Activated T-cell treated with anti-CD3 and anti-CD28 coated beads, Interleukin-2, amount 50 U/mL, for 72 hours (primary cell): ENCODE results near the gene CORO2A. TPM values are rescaled to one million over a fixed set of nuclear protein-coding genes. Genes with fewer than 3 reads are reported as not detected.
"Not testable (repeated sequence)": the region's sequence is repeated elsewhere in the genome, so short reads cannot be mapped to it uniquely, and the experiment has no call there.

Source experiments
- ATAC-seq, 2 donors: fragments of 150-1000 bp; cut with Tn5 transposase; replicated peaks in 1 of 2; 2 replicates each; pipeline ENCODE4 v1.10.0; 2021; ENCODE audit warnings: moderate library complexity in 2 of 2, mild to moderate bottlenecking in 1 of 2
- DNase-seq, 2 donors: peaks; one replicate each; pipeline ENCODE4 v3.0.0; 2021 to 2022; ENCODE audit warnings: mixed read lengths in 1 of 2
- H3K27ac Mint-ChIP-seq: one replicate; pipeline ENCODE4 v1.8.0; 2022; ENCODE audit warnings: mild to moderate bottlenecking, moderate library complexity, mixed read lengths
- H3K27me3 Mint-ChIP-seq: one replicate; pipeline ENCODE4 v1.8.0; 2022; ENCODE audit warnings: low read depth, mixed read lengths
- H3K36me3 Mint-ChIP-seq, 2 donors: one replicate each; pipeline ENCODE4 v1.8.0; 2022; ENCODE audit warnings: mixed read lengths in 2 of 2, mild to moderate bottlenecking in 1 of 2; ENCODE audit not compliant: insufficient read depth in 2 of 2
- H3K4me1 Mint-ChIP-seq: one replicate; pipeline ENCODE4 v1.8.0; 2022; ENCODE audit warnings: low read depth, mixed read lengths
- H3K4me3 Mint-ChIP-seq, 2 donors: one replicate each; pipeline ENCODE4 v1.8.0; 2022; ENCODE audit warnings: mild to moderate bottlenecking in 2 of 2, mixed read lengths in 2 of 2, moderate library complexity in 2 of 2
- H3K9me3 Mint-ChIP-seq, 2 donors: one replicate each; pipeline ENCODE4 v1.8.0; 2022; ENCODE audit warnings: mixed read lengths in 2 of 2
- total RNA-seq, 2 donors: library from RNA; stranded (reverse); gene quantifications; one replicate each; pipeline ENCODE4 v1.2.3, GENCODE V29; 2022

CORO2A gene
- total RNA-seq, 2 donors from 2014 or later, result 11.0 to 13.1 TPM

- Mint-ChIP-seq H3K27ac (peak overlapping the region; percentile 78), H3K4me1 (peaks cover 57% of the 10 kb centered on the region), H3K4me3 (peak overlapping the region; percentile 83 to 91)
- H3K27me3 Mint-ChIP-seq, H3K9me3 Mint-ChIP-seq, DNase-seq, ATAC-seq, H3K36me3 Mint-ChIP-seq: not testable (repeated sequence)
Measured at GRCh38 chr9:98117097-98117496, 75.3 kb downstream of the CORO2A start.

GRCh38 chr9:98109052-98109451 lies 83.4 kb downstream of the CORO2A start:
- peak overlapping the region; percentile 56 for H3K27ac Mint-ChIP-seq
- ATAC-seq (peak in 1 of 2 donors; percentile 48), DNase-seq (peak in 1 of 2 donors; percentile 17)
- no peaks in the 10 kb centered on the region for H3K27me3 Mint-ChIP-seq
- no peaks in the 10 kb centered on the region for H3K9me3 Mint-ChIP-seq
- peaks cover 11 to 30% of the 10 kb centered on the region in 2 donors for H3K36me3 Mint-ChIP-seq
- peaks cover 75% of the 10 kb centered on the region for H3K4me1 Mint-ChIP-seq
- H3K4me3 Mint-ChIP-seq, result peak overlapping the region; percentile 63 to 78

- ATAC-seq, result peak; percentile 84 to 91
- DNase-seq, result peak; percentile 33 to 40
- Mint-ChIP-seq H3K36me3 (peaks cover 11 to 30% of the 10 kb centered on the region in 2 donors), H3K4me1 (peaks cover 77% of the 10 kb centered on the region), H3K27me3 (no peaks in the 10 kb centered on the region), H3K9me3 (no peaks in the 10 kb centered on the region), H3K4me3 (peak overlapping the region; percentile 63 to 78), H3K27ac (peak overlapping the region; percentile 56)
Measured at GRCh38 chr9:98108531-98109031, 83.9 kb downstream of the CORO2A start.

GRCh38 chr9:98107926-98108325 lies 84.5 kb downstream of the CORO2A start:
- Mint-ChIP-seq H3K27ac (peak overlapping the region; percentile 56), H3K9me3 (no peaks in the 10 kb centered on the region), H3K4me1 (peaks cover 79% of the 10 kb centered on the region), H3K27me3 (no peaks in the 10 kb centered on the region), H3K4me3 (peak overlapping the region; percentile 63 to 78), H3K36me3 (peaks cover 11 to 30% of the 10 kb centered on the region in 2 donors)
- no peak for DNase-seq
- peak; percentile 23 to 24 for ATAC-seq

GRCh38 chr9:98105006-98105405 lies 87.4 kb downstream of the CORO2A start:
- ATAC-seq (no peak), DNase-seq (no peak)
- Mint-ChIP-seq H3K4me3 (no peak overlapping the region), H3K27ac (peak overlapping the region; percentile 81), H3K9me3 (no peaks in the 10 kb centered on the region), H3K4me1 (peaks cover 95% of the 10 kb centered on the region), H3K36me3 (peaks cover 11 to 31% of the 10 kb centered on the region in 2 donors), H3K27me3 (no peaks in the 10 kb centered on the region)

- Mint-ChIP-seq H3K27me3 (no peaks in the 10 kb centered on the region), H3K36me3 (peaks cover 11 to 31% of the 10 kb centered on the region in 2 donors), H3K9me3 (no peaks in the 10 kb centered on the region), H3K4me3 (peak overlapping the region; percentile 44 to 66), H3K27ac (peak overlapping the region; percentile 88), H3K4me1 (peaks cover 95% of the 10 kb centered on the region)
- ATAC-seq, result no peak
- no peak for DNase-seq
Measured at GRCh38 chr9:98104445-98104881, 88.0 kb downstream of the CORO2A start.

GRCh38 chr9:98101868-98102273 lies 90.6 kb downstream of the CORO2A start:
- no peaks in the 10 kb centered on the region for H3K9me3 Mint-ChIP-seq
- peak overlapping the region; percentile 76 to 93 for H3K4me3 Mint-ChIP-seq
- no peaks in the 10 kb centered on the region for H3K27me3 Mint-ChIP-seq
- H3K4me1 Mint-ChIP-seq, result peaks cover 96% of the 10 kb centered on the region
- ATAC-seq (peak; percentile 96), DNase-seq (peak; percentile 74 to 84)
- H3K27ac Mint-ChIP-seq, result peak overlapping the region; percentile 99
- H3K36me3 Mint-ChIP-seq, result peaks cover 7 to 33% of the 10 kb centered on the region in 2 donors

- Mint-ChIP-seq H3K27me3 (no peaks in the 10 kb centered on the region), H3K27ac (peak overlapping the region; percentile 99), H3K36me3 (peaks cover 5 to 34% of the 10 kb centered on the region in 2 donors), H3K4me1 (peaks cover 96% of the 10 kb centered on the region), H3K9me3 (no peaks in the 10 kb centered on the region), H3K4me3 (peak overlapping the region; percentile 76 to 93)
- peak in 1 of 2 donors; percentile 2 for ATAC-seq
- no peak for DNase-seq
Measured at GRCh38 chr9:98101416-98101815, 91.0 kb downstream of the CORO2A start.

GRCh38 chr9:98100456-98100855 lies 92.0 kb downstream of the CORO2A start:
- Mint-ChIP-seq H3K4me1 (peaks cover 89% of the 10 kb centered on the region), H3K27me3 (no peaks in the 10 kb centered on the region), H3K4me3 (peak overlapping the region; percentile 66 to 93), H3K36me3 (peaks cover 5 to 30% of the 10 kb centered on the region in 2 donors), H3K9me3 (no peaks in the 10 kb centered on the region), H3K27ac (peak overlapping the region; percentile 98)
- no peak for ATAC-seq
- no peak for DNase-seq

- Mint-ChIP-seq H3K9me3 (no peaks in the 10 kb centered on the region), H3K36me3 (peaks cover 5 to 29% of the 10 kb centered on the region in 2 donors)
- DNase-seq, result peak in 1 of 2 donors; percentile 22
Measured at GRCh38 chr9:98099898-98100297, 92.5 kb downstream of the CORO2A start.

GRCh38 chr9:98099346-98099745 lies 93.1 kb downstream of the CORO2A start:
- peaks cover 4 to 28% of the 10 kb centered on the region in 2 donors for H3K36me3 Mint-ChIP-seq
- H3K27me3 Mint-ChIP-seq, result no peaks in the 10 kb centered on the region
- H3K4me1 Mint-ChIP-seq, result peaks cover 85% of the 10 kb centered on the region
- ATAC-seq, result no peak
- H3K4me3 Mint-ChIP-seq, result peak overlapping the region in 1 of 2 donors; percentile 93
- DNase-seq, result no peak
- H3K9me3 Mint-ChIP-seq, result no peaks in the 10 kb centered on the region
- H3K27ac Mint-ChIP-seq, result peak overlapping the region; percentile 98

More at GRCh38 chr9:98099898-98100297, 92.5 kb downstream of the CORO2A start:
- Mint-ChIP-seq H3K4me1 (peaks cover 85% of the 10 kb centered on the region), H3K27ac (peak overlapping the region; percentile 98), H3K27me3 (no peaks in the 10 kb centered on the region), H3K4me3 (peak overlapping the region; percentile 66 to 93)
- ATAC-seq, result no peak

GRCh38 chr9:98097836-98098235 lies 94.6 kb downstream of the CORO2A start:
- ATAC-seq (peak; percentile 54 to 62), DNase-seq (peak; percentile 66 to 71)
- Mint-ChIP-seq H3K4me1 (peaks cover 80% of the 10 kb centered on the region), H3K9me3 (no peaks in the 10 kb centered on the region), H3K27me3 (no peaks in the 10 kb centered on the region), H3K27ac (peak overlapping the region; percentile 86), H3K36me3 (peaks cover 3 to 30% of the 10 kb centered on the region in 2 donors), H3K4me3 (peak overlapping the region; percentile 28 to 51)

- no peak overlapping the region for H3K4me3 Mint-ChIP-seq
- H3K36me3 Mint-ChIP-seq, result peaks cover 3 to 32% of the 10 kb centered on the region in 2 donors
- peaks cover 75% of the 10 kb centered on the region for H3K4me1 Mint-ChIP-seq
- ATAC-seq (no peak), DNase-seq (no peak)
- H3K9me3 Mint-ChIP-seq, result no peaks in the 10 kb centered on the region
- H3K27ac Mint-ChIP-seq, result no peak overlapping the region
- H3K27me3 Mint-ChIP-seq, result no peaks in the 10 kb centered on the region
Measured at GRCh38 chr9:98096091-98096490, 96.3 kb downstream of the CORO2A start.

- H3K4me1 Mint-ChIP-seq, result peaks cover 73% of the 10 kb centered on the region
- no peaks in the 10 kb centered on the region for H3K9me3 Mint-ChIP-seq
- ATAC-seq (no peak), DNase-seq (no peak)
- H3K4me3 Mint-ChIP-seq, result no peak overlapping the region
- no peaks in the 10 kb centered on the region for H3K27me3 Mint-ChIP-seq
- peak overlapping the region; percentile 11 for H3K27ac Mint-ChIP-seq
- peaks cover 3 to 32% of the 10 kb centered on the region in 2 donors for H3K36me3 Mint-ChIP-seq
Measured at GRCh38 chr9:98095401-98095800, 97.0 kb downstream of the CORO2A start.
